Right lobe of liver (tissue), 6 donors: ENCODE results near the gene EEFSEC. TPM values are rescaled to one million over a fixed set of nuclear protein-coding genes. Genes with fewer than 3 reads are reported as not detected.

ENCODE experiments used
- ATAC-seq, 4 donors: fragments of 200-7000 bp; cut with Tn5 transposase; one replicate each; pipeline ENCODE4 v1.9.1; 2020; ENCODE audit warnings: mild to moderate bottlenecking in 4 of 4, moderate library complexity in 4 of 4
- DNase-seq, 3 donors: peaks; one replicate each; pipeline ENCODE4 v3.0.0-alpha.2; 2020
- H3K27ac ChIP-seq, 3 donors: fragments of 200-600 bp; one replicate each; pipeline ENCODE4 v1.8.0; 2022
- H3K27me3 ChIP-seq, 2 donors: fragments of 200-600 bp; one replicate each; pipeline ENCODE4 v1.8.0; 2022
- H3K36me3 ChIP-seq, 4 donors: fragments of 200-600 bp; sonication (generic) in 1 of 4; one replicate each; pipeline versions ENCODE4 v1.5.1 to v1.8.0; 2017 to 2022; ENCODE audit warnings: control low read depth in 1 of 4
- H3K4me1 ChIP-seq, 4 donors: fragments of 200-600 bp; sonication (generic) in 1 of 4; one replicate each; pipeline versions ENCODE4 v1.5.1 to v1.8.0; 2017 to 2022; ENCODE audit warnings: control low read depth in 1 of 4
- H3K4me3 ChIP-seq, 3 donors: fragments of 200-600 bp; one replicate each; pipeline ENCODE4 v1.8.0; 2022
- H3K9me3 ChIP-seq, 4 donors: fragments of 200-600 bp; sonication (generic) in 1 of 4; one replicate each; pipeline versions ENCODE4 v1.5.1 to v1.8.0; 2017 to 2022; ENCODE audit warnings: control low read depth in 1 of 4
- CTCF ChIP-seq, 4 donors: fragments of 200-600 bp in 3 of 4; fragments of 450-650 bp in 1 of 4; IDR thresholded peaks; one replicate each; pipeline versions ENCODE4 v1.5.1 to v1.8.0; 2016 to 2022; ENCODE audit warnings: antibody characterized with exemption in 4 of 4, mild to moderate bottlenecking in 2 of 4
- POLR2A ChIP-seq: fragments of 450-650 bp; IDR thresholded peaks from one replicate; pipeline ENCODE4 v1.6.1; 2017; ENCODE audit warnings: antibody characterized with exemption, mild to moderate bottlenecking
- WGBS: methylation state at CpG from one replicate; pipeline ENCODE4 v1.1.6; 2018; ENCODE audit warnings: low coverage, low lambda C conversion rate; ENCODE audit not compliant: insufficient coverage; ENCODE audit errors: missing lambda C conversion rate; 5-methylcytosine and 5-hydroxymethylcytosine counted together
- intact Hi-C, 2 donors: fragments of 100-400 bp; cut with DNase I; formaldehyde crosslinking; loops; one replicate each; pipeline versions ENCODE4 v1.11.2 to v1.14.1; 2022
- total RNA-seq, 6 experiments: library from RNA; depleted of rRNA in 2 of 6; stranded (reverse); fragments of >200 nt in 2 of 6; fragmentation: NEBNext Ultra II Directional in 3 of 6; extraction: Animal tissue kit (Norgen Biotek cat#: 25700) in 3 of 6; gene quantifications; one replicate each; pipeline versions ENCODE4 v1.1.0 to v1.2.4, GENCODE V29; 2016 to 2023
- donor health status: DM: no; HTN: yes; CAD: no.
- donor health status: DM: no; HTN: no; CAD: no.
- donor health status: DM: no; HTN: no; CAD: no.
- donor health status: DM: no; HTN: yes; CAD: no.
- donor health status: DM: no; HTN: yes; CAD: no.

EEFSEC gene
- total RNA-seq, 6 experiments from 2014 or later, result 10.1 to 24.0 (median 13.4) TPM

GRCh38 chr3:128422762-128423524, 269.7 kb downstream of the EEFSEC start:
- DNase-seq (no peak), ATAC-seq (no peak)
- no peaks in the 10 kb centered on the region for H3K27me3 ChIP-seq
- TF ChIP-seq CTCF (IDR thresholded peaks at IDR 0.05), result no peak
- TF ChIP-seq POLR2A, result no peak
- intact Hi-C loops, result loop anchor here (5.0 to 10.0 kb wide), 2 partner anchors 159 to 162 kb away; no protein-coding TSS in a partner anchor
- no peaks in the 10 kb centered on the region for H3K9me3 ChIP-seq
- no peak overlapping the region for H3K4me3 ChIP-seq
- no peak overlapping the region for H3K27ac ChIP-seq
- 84% methylated on average over 3 of the region's 3 CpGs for WGBS
- no peaks in the 10 kb centered on the region for H3K36me3 ChIP-seq
- H3K4me1 ChIP-seq, result peaks cover 0 to 8% (median 0%) of the 10 kb centered on the region in 4 donors

- Histone ChIP-seq H3K4me3 (no peak overlapping the region), H3K4me1 (peaks cover 0 to 8% (median 0%) of the 10 kb centered on the region in 4 donors), H3K36me3 (no peaks in the 10 kb centered on the region), H3K27me3 (no peaks in the 10 kb centered on the region), H3K27ac (no peak overlapping the region), H3K9me3 (no peaks in the 10 kb centered on the region)
- intact Hi-C loops, result loop anchor here (5.0 to 10.0 kb wide), 2 partner anchors 159 to 161 kb away; no protein-coding TSS in a partner anchor
- ATAC-seq (no peak), DNase-seq (no peak)
- WGBS, result 94% methylated on average over 2 of the region's 7 CpGs
- TF ChIP-seq POLR2A (no peak), CTCF (IDR thresholded peaks at IDR 0.05) (no peak)
Measured at GRCh38 chr3:128423525-128424147, 270.4 kb downstream of the EEFSEC start.

- no peak overlapping the region for H3K4me3 ChIP-seq
- H3K27ac ChIP-seq, result no peak overlapping the region
- intact Hi-C loops, result loop anchor here (5.0 to 10.0 kb wide), 3 partner anchors 73 to 160 kb away; no protein-coding TSS in a partner anchor
- peaks cover 0 to 8% (median 0%) of the 10 kb centered on the region in 4 donors for H3K4me1 ChIP-seq
- no peak for TF ChIP-seq POLR2A
- no peak for TF ChIP-seq CTCF (IDR thresholded peaks at IDR 0.05)
- whole genome bisulfite sequencing, result 79% methylated on average over 14 of the region's 14 CpGs
- H3K36me3 ChIP-seq, result no peaks in the 10 kb centered on the region
- ATAC-seq, result no peak
- H3K9me3 ChIP-seq, result no peaks in the 10 kb centered on the region
- no peak for DNase-seq
- H3K27me3 ChIP-seq, result no peaks in the 10 kb centered on the region
Measured at GRCh38 chr3:128424508-128425069, 271.3 kb downstream of the EEFSEC start.

GRCh38 chr3:128425142-128425845, 272.0 kb downstream of the EEFSEC start:
- no peaks in the 10 kb centered on the region for H3K9me3 ChIP-seq
- H3K4me3 ChIP-seq, result no peak overlapping the region
- no peaks in the 10 kb centered on the region for H3K27me3 ChIP-seq
- no peak for DNase-seq
- TF ChIP-seq CTCF (IDR thresholded peaks at IDR 0.05) (no peak), POLR2A (no peak)
- no peak for ATAC-seq
- H3K4me1 ChIP-seq, result peaks cover 0 to 8% (median 0%) of the 10 kb centered on the region in 4 donors
- H3K36me3 ChIP-seq, result no peaks in the 10 kb centered on the region
- WGBS, result 78% methylated on average over 10 of the region's 23 CpGs
- H3K27ac ChIP-seq, result no peak overlapping the region
- intact Hi-C loops, result loop anchor here (5.0 to 10.0 kb wide), 2 partner anchors 72 to 160 kb away; no protein-coding TSS in a partner anchor
